GM21723 (cell line): ENCODE results near the gene CPXM1.
"Not testable (repeated sequence)": the region's sequence is repeated elsewhere in the genome, so short reads cannot be mapped to it uniquely, and the experiment has no call there.

Experiments
- ATAC-seq: cut with Tn5 transposase; IDR thresholded peaks from one replicate; pipeline ENCODE4 v1.9.1; 2021; ENCODE audit warnings: mild to moderate bottlenecking, moderate library complexity; ENCODE audit not compliant: unreplicated experiment

CPXM1 gene

GRCh38 chr20:2822073-2822472, 21.6 kb upstream of the CPXM1 start:
- no peak for ATAC-seq

- ATAC-seq, result no peak
These were observed 20.8 kb upstream of the CPXM1 start for GRCh38 chr20:2820896-2821869.

GRCh38 chr20:2820084-2820895, 19.9 kb upstream of the CPXM1 start:
- ATAC-seq, result no peak

- ATAC-seq, result no peak
These were observed 17.6 kb upstream of the CPXM1 start for GRCh38 chr20:2817891-2818595.

GRCh38 chr20:2817341-2817726, 16.9 kb upstream of the CPXM1 start:
- no peak for ATAC-seq

GRCh38 chr20:2816583-2817340, 16.3 kb upstream of the CPXM1 start:
- no peak for ATAC-seq

- ATAC-seq, result no peak
These were observed 15.7 kb upstream of the CPXM1 start, which contains the start of gene TMEM239 for GRCh38 chr20:2816030-2816582. Gene TMEM239, plus strand, starts transcription at chr20:2816364. Its CDS starts 191 bp downstream, at chr20:2816555.

- no peak for ATAC-seq
These were observed 14.9 kb upstream of the CPXM1 start for GRCh38 chr20:2815242-2815900.

GRCh38 chr20:2814587-2815051, 14.2 kb upstream of the CPXM1 start, which contains the start of gene C20orf141:
Gene C20orf141, plus strand, starts transcription at chr20:2814987. Its CDS starts 198 bp downstream, at chr20:2815185.
- ATAC-seq, result no peak

- ATAC-seq, result no peak
These were observed 13.6 kb upstream of the CPXM1 start for GRCh38 chr20:2814076-2814475.

GRCh38 chr20:2812189-2812588, 11.8 kb upstream of the CPXM1 start:
- ATAC-seq, result no peak

GRCh38 chr20:2809690-2810089, 9.3 kb upstream of the CPXM1 start:
- no peak for ATAC-seq

GRCh38 chr20:2807929-2808328, 7.5 kb upstream of the CPXM1 start:
- not testable (repeated sequence) for ATAC-seq

- no peak for ATAC-seq
These were observed 6.6 kb upstream of the CPXM1 start for GRCh38 chr20:2807019-2807418.

- no peak for ATAC-seq
These were observed 5.9 kb upstream of the CPXM1 start for GRCh38 chr20:2806351-2806701.

GRCh38 chr20:2805689-2806350, 5.4 kb upstream of the CPXM1 start:
- ATAC-seq, result no peak

- no peak for ATAC-seq
These were observed 4.6 kb upstream of the CPXM1 start for GRCh38 chr20:2804852-2805688.
